Skeletal muscle tissue (tissue), 4 donors: ENCODE results near the gene PBX3. TPM values are rescaled to one million over a fixed set of nuclear protein-coding genes. Genes with fewer than 3 reads are reported as not detected.

ENCODE experiments used
- H3K27ac ChIP-seq: one replicate; pipeline ENCODE4 v1.7.0; 2013; ENCODE audit warnings: mild to moderate bottlenecking, low read depth, low read length, inconsistent platforms
- H3K27me3 ChIP-seq, 3 donors: one replicate each; pipeline ENCODE4 v1.7.0; 2013; ENCODE audit warnings: low read length in 3 of 3; ENCODE audit not compliant: control insufficient read depth in 3 of 3, insufficient read depth in 3 of 3
- H3K36me3 ChIP-seq, 3 donors: one replicate each; pipeline ENCODE4 v1.7.0; 2013; ENCODE audit warnings: low read length in 3 of 3; ENCODE audit not compliant: control insufficient read depth in 3 of 3, insufficient read depth in 3 of 3
- H3K4me1 ChIP-seq, 3 donors: one replicate each; pipeline ENCODE4 v1.7.0; 2013; ENCODE audit warnings: low read length in 3 of 3, mild to moderate bottlenecking in 3 of 3; ENCODE audit not compliant: control insufficient read depth in 3 of 3, insufficient read depth in 3 of 3
- H3K4me3 ChIP-seq, 3 donors: one replicate each; pipeline ENCODE4 v1.7.0; 2013; ENCODE audit warnings: low read length in 3 of 3
- H3K9ac ChIP-seq, 3 donors: one replicate each; pipeline ENCODE4 v1.7.0; 2013; ENCODE audit warnings: low read length in 3 of 3, mild to moderate bottlenecking in 3 of 3, moderate library complexity in 2 of 3, low read depth in 1 of 3
- H3K9me3 ChIP-seq, 3 donors: one replicate each; pipeline ENCODE4 v1.7.0; 2013; ENCODE audit warnings: low read length in 3 of 3; ENCODE audit not compliant: control insufficient read depth in 3 of 3
- total RNA-seq: library from RNA; depleted of rRNA; stranded (reverse); fragments of >200 nt; gene quantifications from one replicate; pipeline ENCODE4 v1.2.3, GENCODE V29; 2014
- donor health status: Osteomylitis.

Gene PBX3
- total RNA-seq, 1 donor from 2014 or later = 14.1 TPM

DNA sequence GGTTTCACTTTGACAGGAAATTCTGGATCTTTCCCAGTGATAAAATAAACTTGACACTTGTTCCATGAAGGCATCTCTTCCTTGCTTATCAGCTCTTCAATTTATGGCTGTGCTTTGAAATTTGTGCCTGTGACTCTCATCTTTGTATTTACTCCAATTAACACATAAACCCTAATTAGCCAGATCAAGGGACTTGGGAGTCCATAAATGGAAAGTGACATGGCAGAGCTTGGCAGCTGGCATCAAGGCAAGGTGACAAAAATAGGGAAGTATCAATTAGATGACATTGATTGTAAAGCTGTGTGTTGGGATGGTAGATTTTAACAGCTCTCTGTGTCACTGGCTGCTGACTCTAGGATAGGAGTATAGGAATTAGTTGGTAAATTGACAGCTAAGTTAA is 133.9 kb downstream of the PBX3 start:
- Histone ChIP-seq H3K4me3 (no peak overlapping the region), H3K4me1 (no peaks in the 10 kb centered on the region)

DNA sequence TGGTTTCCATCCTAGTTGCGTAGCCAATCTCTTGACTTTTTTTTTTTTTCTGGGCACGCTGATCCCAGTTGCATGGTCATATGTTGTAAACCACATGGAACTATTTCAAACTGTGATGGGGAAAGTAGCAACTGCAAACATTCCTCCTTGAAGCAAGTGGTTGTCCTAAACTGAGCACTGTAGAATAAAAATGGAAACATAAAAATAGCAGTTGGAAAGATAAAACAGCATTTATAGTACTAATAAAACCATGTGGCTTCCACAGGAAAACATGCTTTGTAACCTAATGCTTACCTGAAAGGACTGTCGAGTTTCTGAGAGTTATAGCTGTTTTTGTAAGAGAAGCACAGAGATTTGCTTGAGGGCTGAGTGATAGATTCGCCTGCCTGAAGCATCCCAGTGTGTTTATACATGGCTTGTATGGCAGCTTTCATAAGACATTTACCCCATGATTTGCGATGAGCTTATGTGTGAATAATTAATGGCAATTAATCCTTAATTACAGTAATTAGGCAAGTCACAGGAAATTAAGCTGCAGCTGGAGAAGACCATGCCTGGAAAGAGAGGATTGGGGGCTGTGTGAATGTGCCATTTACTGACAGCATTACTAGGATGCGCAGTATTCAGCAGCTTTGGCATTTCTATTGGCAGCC is 136.5 kb downstream of the PBX3 start:
- H3K27me3 ChIP-seq = no peaks in the 10 kb centered on the region
- H3K9ac ChIP-seq = no peak overlapping the region
- no peaks in the 10 kb centered on the region for H3K36me3 ChIP-seq
- no peaks in the 10 kb centered on the region for H3K9me3 ChIP-seq
- H3K4me1 ChIP-seq = no peaks in the 10 kb centered on the region
- H3K27ac ChIP-seq = no peak overlapping the region
- no peak overlapping the region for H3K4me3 ChIP-seq

More for the DNA sequence above, 133.9 kb downstream of the PBX3 start:
- no peak overlapping the region for H3K9ac ChIP-seq
- no peaks in the 10 kb centered on the region for H3K9me3 ChIP-seq
- no peaks in the 10 kb centered on the region for H3K36me3 ChIP-seq
- no peak overlapping the region for H3K27ac ChIP-seq
- H3K27me3 ChIP-seq = no peaks in the 10 kb centered on the region

GRCh38 chr9:125884218-125884595 is 137.0 kb downstream of the PBX3 start:
- peaks cover 0 to 2% (median under 1%) of the 10 kb centered on the region in 3 donors for H3K4me1 ChIP-seq
- H3K27me3 ChIP-seq = peaks cover 0 to 2% (median 0%) of the 10 kb centered on the region in 3 donors
- no peaks in the 10 kb centered on the region for H3K36me3 ChIP-seq
- H3K9ac ChIP-seq = no peak overlapping the region
- no peak overlapping the region for H3K4me3 ChIP-seq
- H3K9me3 ChIP-seq = no peaks in the 10 kb centered on the region
- no peak overlapping the region for H3K27ac ChIP-seq

DNA sequence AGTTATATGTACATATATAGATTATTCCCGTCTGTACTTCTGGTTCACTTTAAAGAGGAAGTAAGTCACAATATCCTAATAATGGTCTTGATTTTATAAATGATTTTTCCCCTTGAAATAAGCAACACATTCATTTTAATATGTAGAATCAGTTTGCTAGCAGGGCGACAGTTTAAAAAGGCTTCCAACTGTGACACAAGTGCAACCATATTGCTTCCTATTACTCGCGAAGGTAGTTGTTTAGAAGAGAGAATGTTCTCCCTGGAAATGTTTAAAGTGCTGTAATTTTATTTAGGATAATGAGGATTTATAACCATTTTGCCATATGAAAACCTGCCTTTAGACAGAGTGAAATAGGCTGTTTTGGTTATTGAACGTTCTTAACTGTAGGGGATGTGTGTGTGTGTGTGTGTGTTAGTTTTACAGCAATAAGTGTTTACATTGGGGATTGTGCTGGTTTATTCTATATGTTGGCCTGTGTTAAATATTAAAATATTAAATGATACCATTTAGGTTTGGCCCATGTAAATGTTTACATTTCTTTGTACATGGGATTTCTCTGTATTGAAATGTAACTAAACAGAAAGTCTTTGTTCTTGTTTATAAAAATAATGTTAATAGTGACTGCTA is 138.3 kb downstream of the PBX3 start:
- Histone ChIP-seq H3K4me1 (peaks cover 0 to 3% (median 3%) of the 10 kb centered on the region in 3 donors), H3K36me3 (no peaks in the 10 kb centered on the region), H3K9ac (no peak overlapping the region), H3K9me3 (no peaks in the 10 kb centered on the region), H3K27ac (no peak overlapping the region), H3K4me3 (no peak overlapping the region), H3K27me3 (peaks cover 0 to 2% (median 0%) of the 10 kb centered on the region in 3 donors)

- H3K27me3 ChIP-seq = peaks cover 0 to 2% (median 0%) of the 10 kb centered on the region in 3 donors
- no peaks in the 10 kb centered on the region for H3K36me3 ChIP-seq
- H3K9me3 ChIP-seq = no peaks in the 10 kb centered on the region
- H3K4me1 ChIP-seq = peaks cover 0 to 3% (median 3%) of the 10 kb centered on the region in 3 donors
- no peak overlapping the region for H3K27ac ChIP-seq
- H3K9ac ChIP-seq = no peak overlapping the region
- H3K4me3 ChIP-seq = no peak overlapping the region
Measured at GRCh38 chr9:125886365-125886764, 139.2 kb downstream of the PBX3 start.

DNA sequence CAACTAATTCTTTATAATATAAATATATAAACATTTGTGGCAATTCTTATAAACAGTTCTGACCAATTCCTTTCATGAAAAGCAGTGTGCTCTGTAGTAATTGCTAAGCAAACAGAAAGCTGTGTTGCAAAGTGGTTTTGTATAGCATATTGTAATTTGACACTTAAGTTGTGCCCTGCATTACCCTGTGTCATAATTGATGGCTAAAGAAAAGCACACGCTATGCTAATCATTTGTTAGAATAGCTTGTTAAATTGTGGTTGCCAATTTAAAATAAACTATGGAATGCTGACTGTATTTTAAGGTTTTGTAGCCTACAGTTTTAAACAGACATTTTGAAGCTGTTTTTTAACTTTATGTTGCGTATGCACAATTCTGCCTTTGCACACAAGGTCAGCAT is 140.0 kb downstream of the PBX3 start:
- H3K4me3 ChIP-seq = no peak overlapping the region
- H3K36me3 ChIP-seq = no peaks in the 10 kb centered on the region
- no peaks in the 10 kb centered on the region for H3K9me3 ChIP-seq
- peaks cover 0 to 2% (median 0%) of the 10 kb centered on the region in 3 donors for H3K27me3 ChIP-seq
- no peak overlapping the region for H3K9ac ChIP-seq
- no peak overlapping the region for H3K27ac ChIP-seq
- H3K4me1 ChIP-seq = peaks cover 0 to 3% (median 3%) of the 10 kb centered on the region in 3 donors

DNA sequence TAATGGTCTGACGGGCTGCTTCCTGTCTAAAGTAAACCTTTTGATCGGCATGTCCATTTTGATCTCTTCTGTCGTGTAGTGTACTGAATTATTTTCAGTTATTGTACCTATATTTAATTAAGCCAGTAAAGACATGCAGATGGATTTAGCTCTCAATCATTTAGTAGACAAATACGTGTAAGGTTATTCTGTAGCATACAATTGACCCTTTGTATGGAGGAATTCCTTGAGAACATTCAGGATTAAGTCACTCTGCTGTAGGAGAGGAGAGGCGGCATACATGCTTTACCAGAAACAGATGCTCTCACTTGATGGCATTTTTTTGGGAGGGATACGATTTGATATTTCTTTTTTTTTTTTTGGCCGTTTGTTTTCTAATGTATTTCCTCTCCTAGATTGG is 141.0 kb downstream of the PBX3 start:
- Histone ChIP-seq H3K4me1 (peaks cover 0 to 3% (median 3%) of the 10 kb centered on the region in 3 donors), H3K36me3 (no peaks in the 10 kb centered on the region), H3K9ac (no peak overlapping the region)

GRCh38 chr9:125889112-125889475 is 141.9 kb downstream of the PBX3 start:
- peaks cover 0 to 2% (median 0%) of the 10 kb centered on the region in 3 donors for H3K27me3 ChIP-seq
- H3K9me3 ChIP-seq = no peaks in the 10 kb centered on the region
- H3K4me3 ChIP-seq = peak overlapping the region; percentile 66 to 80 (median 66)
- H3K9ac ChIP-seq = peak overlapping the region in 2 of 3 donors; percentile 61 to 66
- H3K36me3 ChIP-seq = no peaks in the 10 kb centered on the region
- no peak overlapping the region for H3K27ac ChIP-seq
- H3K4me1 ChIP-seq = peaks cover 0 to 3% (median 3%) of the 10 kb centered on the region in 3 donors

More for the DNA sequence above, 141.0 kb downstream of the PBX3 start:
- Histone ChIP-seq H3K27me3 (peaks cover 0 to 2% (median 0%) of the 10 kb centered on the region in 3 donors), H3K9me3 (no peaks in the 10 kb centered on the region), H3K4me3 (no peak overlapping the region), H3K27ac (no peak overlapping the region)

GRCh38 chr9:125889476-125890419 is 142.6 kb downstream of the PBX3 start:
- peaks cover 0 to 3% (median 3%) of the 10 kb centered on the region in 3 donors for H3K4me1 ChIP-seq
- H3K27ac ChIP-seq = no peak overlapping the region
- no peaks in the 10 kb centered on the region for H3K36me3 ChIP-seq
- peak overlapping the region; percentile 50 to 66 (median 61) for H3K9ac ChIP-seq
- peaks cover 0 to 2% (median 0%) of the 10 kb centered on the region in 3 donors for H3K27me3 ChIP-seq
- no peaks in the 10 kb centered on the region for H3K9me3 ChIP-seq
- peak overlapping the region; percentile 66 to 82 (median 66) for H3K4me3 ChIP-seq
